ENCODE results near the gene ANXA3. TPM values are rescaled to one million over a fixed set of nuclear protein-coding genes. Genes with fewer than 3 reads are reported as not detected.

The ANXA3 gene
- total RNA-seq, 2 experiments from 2014 or later, result 1.2 to 2.2 TPM

DNA sequence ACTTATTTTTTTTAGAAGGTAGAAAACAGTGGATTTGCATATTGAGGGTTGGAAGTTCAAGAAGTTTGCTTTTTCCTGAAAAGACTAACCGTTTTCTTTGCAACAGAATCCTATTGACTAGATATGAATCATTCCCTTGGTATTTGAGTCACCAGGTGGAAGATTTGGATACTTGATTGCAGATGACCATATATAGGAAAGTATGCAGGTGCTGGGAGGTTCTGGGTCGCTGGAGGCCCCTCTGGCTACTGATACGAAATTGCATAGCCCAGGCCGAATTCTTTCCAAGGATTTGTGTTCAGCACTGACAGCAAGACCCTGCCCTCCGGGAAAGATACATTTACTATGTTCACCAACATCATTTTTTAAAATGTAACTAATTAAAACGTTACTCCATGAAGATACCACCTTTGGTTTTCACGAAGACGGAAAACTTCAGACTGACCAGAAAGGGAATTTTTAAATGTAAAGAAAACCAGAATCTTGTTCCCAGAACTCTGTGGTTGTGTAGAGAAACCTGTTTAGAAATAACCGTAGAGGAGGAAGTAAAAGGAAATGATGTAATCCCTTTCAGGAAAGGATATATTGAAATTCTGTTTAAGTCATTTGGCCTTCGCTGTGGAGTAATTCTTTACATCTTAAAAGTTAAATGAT, 946 bp downstream of the ANXA3 start:
- Mint-ChIP-seq H3K9me3 (no peaks in the 10 kb centered on the region), H3K4me1 (peaks cover 13% of the 10 kb centered on the region), H3K27me3 (peaks cover 28% of the 10 kb centered on the region), H3K4me3 (peak overlapping the region; percentile 8), H3K36me3 (ENCODE audit: low read depth) (no peaks in the 10 kb centered on the region), H3K27ac (no peak overlapping the region)
- DNase-seq, result no peak
- CTCF ChIA-PET, result no interaction called here
- POLR2A ChIA-PET, result no interaction called here

DNA sequence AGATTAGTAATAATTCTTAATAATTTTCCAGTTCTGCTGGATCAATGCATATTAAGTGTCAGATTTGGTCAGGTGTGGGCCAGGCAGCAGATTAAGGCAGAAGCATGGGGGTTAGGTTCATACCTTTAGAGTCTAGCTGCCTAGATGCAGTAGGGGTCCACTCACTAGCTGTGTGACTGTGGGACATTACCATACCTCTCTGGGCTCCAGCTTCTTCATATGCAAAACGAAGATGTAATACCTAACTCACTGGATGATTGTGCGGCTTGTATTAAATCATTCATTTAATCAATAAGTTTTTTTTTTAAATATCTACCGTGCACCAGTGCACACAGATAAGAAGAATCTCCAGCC, 1.4 kb downstream of the ANXA3 start:
- H3K36me3 Mint-ChIP-seq (ENCODE audit: low read depth), result no peaks in the 10 kb centered on the region
- H3K4me1 Mint-ChIP-seq, result peaks cover 13% of the 10 kb centered on the region
- DNase-seq, result no peak
- ChIA-PET CTCF (no interaction called here), POLR2A (no interaction called here)
- H3K4me3 Mint-ChIP-seq, result no peak overlapping the region
- peaks cover 28% of the 10 kb centered on the region for H3K27me3 Mint-ChIP-seq
- H3K9me3 Mint-ChIP-seq, result no peaks in the 10 kb centered on the region
- no peak overlapping the region for H3K27ac Mint-ChIP-seq

DNA sequence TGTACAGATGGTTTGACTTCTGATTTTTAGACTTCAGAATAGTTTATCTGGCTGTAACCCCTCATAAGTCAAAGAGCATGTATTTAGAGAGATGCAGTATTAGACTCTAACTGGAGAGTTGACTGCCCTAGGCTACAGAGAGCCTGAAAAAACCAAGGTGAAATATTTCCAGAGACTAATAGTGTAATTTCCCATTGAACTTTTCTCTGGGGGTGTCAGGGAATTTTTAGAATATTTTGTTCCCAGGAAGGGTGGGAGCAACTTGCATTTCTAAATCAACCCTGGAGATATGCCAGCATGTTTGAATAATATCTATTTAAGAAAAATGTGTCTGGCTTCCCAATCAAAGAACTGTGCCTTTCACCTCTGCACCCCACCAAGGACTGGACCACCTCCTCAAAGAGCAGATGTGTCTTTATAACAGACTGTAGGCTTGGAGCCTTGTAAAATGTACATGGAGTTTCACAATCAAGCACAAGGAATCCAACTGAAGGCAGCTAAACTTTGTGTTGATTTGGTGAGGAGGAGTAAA, 2.0 kb downstream of the ANXA3 start:
- ChIA-PET CTCF (no interaction called here), POLR2A (no interaction called here)
- Mint-ChIP-seq H3K4me3 (no peak overlapping the region), H3K36me3 (ENCODE audit: low read depth) (no peaks in the 10 kb centered on the region), H3K9me3 (no peaks in the 10 kb centered on the region), H3K27me3 (peaks cover 28% of the 10 kb centered on the region), H3K4me1 (peaks cover 13% of the 10 kb centered on the region), H3K27ac (no peak overlapping the region)
- DNase-seq, result no peak

DNA sequence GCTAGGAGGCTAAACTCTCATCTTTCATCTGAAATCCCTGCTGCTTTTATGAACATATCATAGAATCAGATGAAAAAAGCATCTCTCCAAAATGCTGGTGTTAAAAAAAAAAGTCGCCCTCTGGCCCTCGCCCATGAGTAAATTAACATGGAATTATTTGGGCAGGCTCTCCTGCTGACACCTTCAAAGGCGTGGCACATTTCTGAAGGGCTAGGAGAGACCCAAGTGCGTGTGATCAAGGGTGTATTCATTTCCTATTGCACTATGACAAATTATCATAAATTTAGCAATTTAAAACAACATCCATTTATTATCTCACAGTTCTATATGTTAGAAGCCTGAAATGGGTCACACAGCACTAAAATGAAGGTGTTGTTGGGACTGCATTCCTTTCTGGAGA, 5.1 kb downstream of the ANXA3 start:
- Mint-ChIP-seq H3K4me3 (no peak overlapping the region), H3K27ac (no peak overlapping the region), H3K27me3 (peaks cover 14% of the 10 kb centered on the region), H3K36me3 (ENCODE audit: low read depth) (no peaks in the 10 kb centered on the region), H3K9me3 (no peaks in the 10 kb centered on the region), H3K4me1 (peaks cover 8% of the 10 kb centered on the region)
- ChIA-PET CTCF (no interaction called here), POLR2A (no interaction called here)
- DNase-seq, result no peak

DNA sequence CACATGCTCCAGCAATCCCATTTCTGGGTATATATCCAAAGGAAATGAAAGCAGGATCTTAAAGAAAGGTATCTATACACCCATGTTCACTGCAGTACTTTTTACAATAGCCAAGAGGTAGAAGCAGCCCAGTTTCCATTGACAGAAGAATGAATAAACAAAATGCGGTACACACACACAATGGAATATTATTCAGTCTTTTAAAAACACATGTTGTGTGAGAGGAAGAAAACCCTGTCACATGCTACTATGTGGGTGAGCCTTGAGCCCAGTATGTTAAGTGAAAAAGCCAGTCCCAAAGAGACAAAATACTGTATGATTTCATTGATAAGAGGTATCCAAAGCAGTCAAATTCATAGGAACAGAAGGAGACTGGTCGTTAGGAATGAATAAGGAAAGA, 6.3 kb downstream of the ANXA3 start:
- peaks cover 3% of the 10 kb centered on the region for H3K4me1 Mint-ChIP-seq
- no peak overlapping the region for H3K27ac Mint-ChIP-seq
- H3K9me3 Mint-ChIP-seq, result no peaks in the 10 kb centered on the region
- H3K4me3 Mint-ChIP-seq, result no peak overlapping the region
- H3K27me3 Mint-ChIP-seq, result peaks cover 11% of the 10 kb centered on the region
- ChIA-PET CTCF (no interaction called here), POLR2A (no interaction called here)
- DNase-seq, result no peak
- no peaks in the 10 kb centered on the region for H3K36me3 Mint-ChIP-seq (ENCODE audit: low read depth)

DNA sequence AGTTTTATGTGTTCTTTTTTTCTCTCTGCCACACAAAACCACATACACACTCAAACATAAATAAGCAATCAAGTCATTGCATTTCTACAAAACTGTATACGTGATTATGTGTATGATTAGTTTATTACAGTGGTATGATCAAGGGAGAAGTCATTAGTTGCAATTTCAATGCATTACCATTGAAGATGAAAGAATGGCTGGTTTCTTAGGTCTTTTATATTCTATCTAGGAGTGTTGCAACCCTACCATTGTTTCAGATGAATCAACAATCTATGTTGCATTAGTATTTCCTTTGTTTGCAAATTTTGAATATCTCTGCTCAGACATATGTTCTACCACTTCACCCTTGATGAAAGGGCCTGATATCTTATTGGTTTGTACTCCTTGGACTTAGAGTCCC, 6.8 kb downstream of the ANXA3 start:
- no peaks in the 10 kb centered on the region for H3K36me3 Mint-ChIP-seq (ENCODE audit: low read depth)
- H3K27ac Mint-ChIP-seq, result no peak overlapping the region
- H3K9me3 Mint-ChIP-seq, result no peaks in the 10 kb centered on the region
- H3K27me3 Mint-ChIP-seq, result peaks cover 13% of the 10 kb centered on the region
- no peaks in the 10 kb centered on the region for H3K4me1 Mint-ChIP-seq
- H3K4me3 Mint-ChIP-seq, result no peak overlapping the region
- POLR2A ChIA-PET, result no interaction called here
- CTCF ChIA-PET, result interaction anchor here (0.7 kb wide), 1 partner anchor 981 kb away, joined by 3 read pairs; no protein-coding TSS in a partner anchor
- DNase-seq, result no peak

DNA sequence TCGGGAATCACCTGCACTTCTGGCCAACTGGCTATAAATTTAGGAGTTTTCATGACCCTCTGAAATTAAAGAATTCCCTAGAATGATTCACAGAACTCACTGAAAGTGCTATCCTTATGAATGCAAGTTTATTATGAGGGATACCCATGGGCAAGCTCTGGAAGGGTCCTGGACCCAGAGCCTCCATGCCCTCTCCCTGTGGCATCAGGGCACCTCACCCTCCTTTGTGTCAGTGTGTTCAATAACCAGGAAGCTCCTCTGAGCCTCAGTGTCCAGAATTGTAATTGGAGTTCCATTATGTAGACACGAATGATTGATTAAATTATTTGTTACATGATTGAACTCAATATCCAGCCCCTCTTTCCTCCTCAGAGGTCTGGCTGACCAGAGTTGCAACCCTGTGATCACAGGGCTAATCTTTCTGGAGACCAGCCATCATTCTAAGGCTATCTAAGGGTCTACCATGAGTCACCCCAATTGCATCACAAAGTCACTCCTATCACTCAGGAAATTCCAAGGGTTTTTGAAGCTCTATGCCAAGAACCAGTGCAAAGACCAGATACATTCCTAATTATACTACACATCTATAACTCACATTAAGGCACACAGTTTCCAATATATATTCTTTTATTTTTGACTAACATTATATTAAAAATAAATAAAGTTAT, 8.9 kb downstream of the ANXA3 start:
- Mint-ChIP-seq H3K9me3 (no peaks in the 10 kb centered on the region), H3K36me3 (ENCODE audit: low read depth) (no peaks in the 10 kb centered on the region), H3K27ac (no peak overlapping the region), H3K4me3 (no peak overlapping the region), H3K4me1 (no peaks in the 10 kb centered on the region), H3K27me3 (peaks cover 11% of the 10 kb centered on the region)
- CTCF ChIA-PET, result no interaction called here
- no peak for DNase-seq
- POLR2A ChIA-PET, result no interaction called here

DNA sequence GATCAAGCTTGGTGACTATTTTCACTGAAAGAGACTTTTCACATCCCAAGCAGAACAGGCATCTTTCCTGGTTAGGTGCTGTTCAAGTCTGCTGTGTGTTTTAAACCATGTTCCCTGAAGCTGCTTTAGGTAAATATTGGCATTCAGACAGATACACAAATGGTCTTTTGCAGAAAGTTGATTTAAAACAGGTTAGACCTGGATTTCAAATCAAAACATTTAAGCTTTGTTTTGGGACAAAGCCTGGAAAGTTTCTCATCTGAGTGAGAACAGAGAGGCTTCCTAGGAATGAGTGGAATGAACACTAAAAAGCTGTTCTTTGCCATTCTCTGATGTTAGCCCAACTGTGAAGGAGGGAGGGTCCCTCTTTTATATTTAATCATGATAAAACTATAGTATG, 10.1 kb downstream of the ANXA3 start:
- Mint-ChIP-seq H3K4me1 (no peaks in the 10 kb centered on the region), H3K9me3 (no peaks in the 10 kb centered on the region), H3K27ac (no peak overlapping the region), H3K36me3 (ENCODE audit: low read depth) (no peaks in the 10 kb centered on the region), H3K4me3 (no peak overlapping the region), H3K27me3 (peaks cover 11% of the 10 kb centered on the region)
- no peak for DNase-seq
- CTCF ChIA-PET, result no interaction called here
- POLR2A ChIA-PET, result no interaction called here

DNA sequence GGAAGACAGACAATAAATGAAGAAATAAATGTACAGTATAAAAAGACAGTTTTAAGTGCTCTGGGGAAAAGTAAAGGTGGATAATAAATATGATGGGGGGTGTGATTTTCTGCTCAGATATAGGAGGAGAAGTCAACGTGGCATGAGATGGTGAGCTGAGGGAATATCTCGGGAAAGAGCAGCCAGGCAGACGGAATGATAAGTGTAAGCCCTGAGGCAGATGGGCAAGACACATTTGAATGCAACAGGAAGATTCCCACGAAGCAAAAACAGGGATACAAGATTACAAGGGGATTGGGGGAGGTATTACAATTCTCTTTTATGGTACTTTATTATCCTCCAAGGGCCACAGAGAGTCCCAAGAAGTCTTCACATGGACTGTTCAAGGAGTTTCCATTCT, 11.1 kb downstream of the ANXA3 start:
- Mint-ChIP-seq H3K36me3 (ENCODE audit: low read depth) (no peaks in the 10 kb centered on the region), H3K27ac (no peak overlapping the region), H3K4me1 (no peaks in the 10 kb centered on the region), H3K4me3 (no peak overlapping the region), H3K27me3 (peaks cover 11% of the 10 kb centered on the region), H3K9me3 (no peaks in the 10 kb centered on the region)
- no peak for DNase-seq
- ChIA-PET CTCF (no interaction called here), POLR2A (no interaction called here)

DNA sequence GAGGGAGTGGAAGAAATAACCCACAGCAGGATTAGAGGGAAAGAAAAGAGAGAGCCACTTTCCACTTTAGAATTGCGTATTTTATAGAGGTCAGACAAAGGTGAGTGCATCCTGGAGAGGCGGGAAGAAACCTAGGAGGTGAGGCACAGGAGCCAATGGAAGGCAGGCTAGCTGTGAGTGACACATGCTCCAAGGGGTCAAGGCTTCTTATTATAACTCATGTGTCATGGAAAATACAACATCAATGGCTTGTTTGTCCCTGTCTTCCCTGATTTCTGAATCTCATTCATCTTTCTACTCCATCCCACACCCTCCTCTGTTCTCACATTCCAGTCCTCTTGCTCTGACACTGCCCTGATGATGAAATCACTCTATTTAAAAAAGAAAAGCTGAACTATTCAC, 14.4 kb downstream of the ANXA3 start:
- ChIA-PET CTCF (no interaction called here), POLR2A (no interaction called here)
- peaks cover 11% of the 10 kb centered on the region for H3K27me3 Mint-ChIP-seq
- DNase-seq, result no peak
- no peaks in the 10 kb centered on the region for H3K36me3 Mint-ChIP-seq (ENCODE audit: low read depth)
- H3K4me3 Mint-ChIP-seq, result no peak overlapping the region
- no peaks in the 10 kb centered on the region for H3K4me1 Mint-ChIP-seq
- no peak overlapping the region for H3K27ac Mint-ChIP-seq
- no peaks in the 10 kb centered on the region for H3K9me3 Mint-ChIP-seq

DNA sequence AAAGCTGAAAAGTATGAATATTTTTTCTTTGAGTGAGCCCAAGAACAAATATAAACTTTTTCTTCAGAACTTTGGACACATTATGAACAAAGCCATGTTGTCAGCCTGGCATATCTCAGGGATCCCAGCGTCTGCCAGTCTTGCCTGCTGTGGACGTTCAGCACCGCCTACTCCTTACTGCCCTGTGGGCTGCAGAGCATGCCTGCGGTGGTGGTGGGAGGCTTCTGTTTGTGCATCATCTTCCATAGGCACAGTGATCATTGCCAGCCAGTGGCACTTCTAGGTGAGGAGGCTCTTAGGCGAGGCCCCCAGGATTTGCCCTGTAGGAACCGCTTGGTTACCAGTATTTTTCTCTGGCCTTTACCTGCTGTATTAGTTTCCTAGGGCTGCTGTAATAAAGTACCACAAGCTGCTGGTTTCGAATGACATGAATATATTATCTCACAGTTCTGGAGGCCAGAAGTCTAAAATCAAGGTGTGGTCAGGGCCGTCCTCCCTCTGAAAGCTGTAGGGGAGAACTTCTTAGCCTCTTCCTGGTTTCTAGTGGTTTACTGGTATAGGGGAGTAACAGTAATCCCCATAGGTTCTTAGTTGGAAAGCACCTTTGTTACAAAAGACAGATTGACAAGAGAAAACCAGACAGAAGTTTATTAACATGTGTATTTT, 15.4 kb downstream of the ANXA3 start:
- Mint-ChIP-seq H3K4me1 (no peaks in the 10 kb centered on the region), H3K27me3 (peaks cover 7% of the 10 kb centered on the region), H3K4me3 (no peak overlapping the region), H3K36me3 (ENCODE audit: low read depth) (no peaks in the 10 kb centered on the region), H3K9me3 (no peaks in the 10 kb centered on the region), H3K27ac (no peak overlapping the region)
- ChIA-PET CTCF (no interaction called here), POLR2A (no interaction called here)
- DNase-seq, result no peak

DNA sequence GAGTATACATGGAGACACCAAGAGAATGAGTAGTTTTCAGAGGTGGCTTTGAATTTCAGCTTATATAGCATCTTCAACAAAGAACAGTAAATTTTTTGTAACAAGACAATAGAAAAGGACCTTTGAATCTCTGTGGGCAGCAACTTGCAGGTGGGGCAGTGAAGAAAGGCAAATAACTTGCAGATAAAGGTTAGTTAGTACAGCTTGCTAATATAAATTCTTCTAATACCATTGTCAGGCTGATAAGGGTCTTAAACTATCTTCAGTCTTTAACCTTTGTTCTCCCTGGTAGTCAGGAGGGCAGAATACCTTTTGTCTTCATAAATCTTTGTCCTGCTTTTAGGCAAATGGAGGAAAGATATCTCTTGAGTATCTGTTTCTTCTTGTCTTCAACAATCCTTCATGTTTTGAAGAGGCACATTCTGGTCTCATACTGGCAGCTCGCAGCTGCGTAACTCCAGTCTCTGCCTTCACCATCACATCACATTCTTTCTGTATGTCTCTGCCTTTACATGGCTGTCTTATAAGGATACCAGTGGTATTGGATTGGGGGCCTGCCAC, 16.0 kb downstream of the ANXA3 start:
- DNase-seq, result no peak
- Mint-ChIP-seq H3K4me3 (no peak overlapping the region), H3K27ac (no peak overlapping the region), H3K9me3 (no peaks in the 10 kb centered on the region), H3K4me1 (no peaks in the 10 kb centered on the region), H3K27me3 (peaks cover 12% of the 10 kb centered on the region), H3K36me3 (ENCODE audit: low read depth) (no peaks in the 10 kb centered on the region)
- CTCF ChIA-PET, result no interaction called here
- POLR2A ChIA-PET, result no interaction called here

DNA sequence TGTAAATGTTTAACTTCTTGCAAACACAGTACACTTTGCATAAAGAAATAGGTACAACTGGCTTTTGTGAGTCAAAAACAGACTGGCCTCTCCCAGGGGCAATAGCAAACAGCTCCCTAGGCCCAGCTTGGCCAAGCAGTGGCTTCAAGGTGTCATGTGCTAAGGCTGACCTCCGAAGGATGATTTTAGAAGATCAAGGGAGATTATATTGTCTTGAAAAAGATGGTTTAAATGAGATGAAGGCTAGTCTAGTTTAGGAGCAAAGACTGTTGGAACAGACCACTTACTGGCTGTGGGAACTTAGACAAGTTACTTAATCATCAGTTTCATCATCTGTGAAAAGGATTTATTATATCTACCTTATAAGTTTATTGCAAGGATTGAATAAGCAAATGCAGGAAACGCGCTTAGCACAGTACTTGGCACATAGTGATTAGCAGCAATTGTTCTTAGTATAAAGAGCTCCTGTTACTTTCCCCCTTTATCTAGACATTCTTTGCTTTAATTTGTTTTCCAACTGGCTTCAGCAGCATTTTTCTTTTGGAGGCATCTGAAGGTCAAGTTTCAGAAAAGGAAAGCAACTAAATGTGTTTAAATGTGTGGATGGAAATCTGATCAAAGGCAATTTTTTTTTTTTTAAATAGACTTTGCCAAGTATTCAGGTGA, 17.2 kb downstream of the ANXA3 start:
- H3K4me3 Mint-ChIP-seq, result no peak overlapping the region
- H3K4me1 Mint-ChIP-seq, result no peaks in the 10 kb centered on the region
- peaks cover 8% of the 10 kb centered on the region for H3K27me3 Mint-ChIP-seq
- DNase-seq, result no peak
- H3K9me3 Mint-ChIP-seq, result no peaks in the 10 kb centered on the region
- ChIA-PET CTCF (interaction anchor here (0.6 to 0.7 kb wide), 2 partner anchors 23 to 240 kb away, joined by 3 to 4 read pairs; no protein-coding TSS in a partner anchor), POLR2A (no interaction called here)
- no peaks in the 10 kb centered on the region for H3K36me3 Mint-ChIP-seq (ENCODE audit: low read depth)
- no peak overlapping the region for H3K27ac Mint-ChIP-seq
